DMS114 treated with DMSO at 0.1 percent for 48 hours (cell line): ENCODE results near the gene RFX1.
"Not testable (repeated sequence)": the region's sequence is repeated elsewhere in the genome, so short reads cannot be mapped to it uniquely, and the experiment has no call there.

Experiments used
- DNase-seq: peaks from one replicate; lab custom pipeline; 2025; ENCODE audit not compliant: unreplicated experiment; lab: John Stamatoyannopoulos, UW

The RFX1 gene

DNA sequence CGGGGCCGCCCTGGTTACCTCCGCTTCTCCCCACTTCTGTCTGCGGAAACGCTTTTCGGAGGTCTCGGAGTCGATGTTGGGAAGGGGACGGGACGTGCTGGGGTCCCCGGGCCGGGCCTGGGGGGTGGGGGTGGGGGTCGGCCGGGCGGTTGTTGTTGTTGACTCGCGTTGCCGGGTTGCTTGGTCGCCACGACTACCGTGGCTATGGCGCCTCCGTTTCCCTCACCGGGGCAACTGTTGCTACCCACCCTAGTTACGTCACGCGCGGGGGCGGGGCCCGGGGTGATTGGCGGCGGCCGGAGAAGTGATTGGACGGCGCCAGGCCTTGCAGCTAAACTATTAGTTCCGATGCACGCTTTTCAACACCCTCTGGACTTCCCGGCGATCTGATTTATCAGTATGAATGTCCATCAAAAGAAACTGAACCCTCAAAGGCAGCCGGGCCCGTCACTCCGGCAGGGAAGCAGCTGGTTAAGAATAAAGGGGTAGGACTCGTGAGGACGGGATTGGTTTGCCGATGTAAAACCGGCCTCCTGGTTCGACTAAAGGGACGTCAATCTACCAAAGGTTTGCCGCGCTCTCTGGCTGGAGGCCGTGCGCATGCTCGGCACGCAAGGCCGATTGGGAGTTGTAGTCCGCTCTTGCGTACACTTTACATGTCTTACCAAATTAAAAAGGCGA, at the start of gene RFX1:
Gene RFX1 (minus strand): TSS at position 236 of the 681 bp plus-strand sequence. CDS start 12,477 bp downstream, outside the sequence.
- DNase-seq = peak; percentile 97

DNA sequence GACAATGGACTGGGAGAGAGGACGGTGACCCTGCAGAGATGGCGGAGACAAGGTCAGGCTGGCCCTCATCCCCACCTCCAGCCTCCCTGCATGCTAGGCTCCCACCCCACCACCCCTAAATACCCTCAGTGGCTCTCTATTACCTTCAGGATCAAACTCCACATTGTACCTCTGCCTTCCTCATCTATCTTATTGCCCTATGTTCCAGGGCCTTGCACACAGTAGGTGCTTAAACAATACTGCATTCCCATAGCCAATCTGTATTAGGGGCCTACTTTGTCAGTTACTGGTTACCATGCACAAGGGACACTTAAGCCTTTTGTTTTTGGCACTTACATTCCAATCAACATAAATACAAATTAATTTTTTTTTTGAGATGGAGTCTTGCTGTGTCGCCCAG, 49.3 kb upstream of the RFX1 start:
- DNase-seq = no peak

DNA sequence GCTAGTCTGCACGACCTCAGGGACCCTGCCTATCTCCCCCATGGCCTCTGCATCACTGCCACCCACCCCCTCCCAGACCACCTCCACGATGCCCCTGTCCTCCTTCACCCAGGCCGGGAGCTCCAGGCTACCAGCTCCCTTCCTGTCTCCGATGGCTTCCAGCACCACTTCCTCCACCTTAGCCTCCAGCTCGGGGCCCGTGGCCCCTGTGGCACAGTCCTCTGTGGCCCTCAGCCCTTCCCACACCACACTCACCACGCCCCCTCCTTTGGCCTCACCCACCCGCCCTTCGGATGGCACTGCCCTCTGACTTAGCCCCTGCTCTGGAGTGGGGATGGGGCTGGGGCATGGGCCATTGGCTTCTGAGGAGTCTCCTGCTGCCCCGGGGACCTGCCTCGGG, 48.6 kb upstream of the RFX1 start:
- no peak for DNase-seq

DNA sequence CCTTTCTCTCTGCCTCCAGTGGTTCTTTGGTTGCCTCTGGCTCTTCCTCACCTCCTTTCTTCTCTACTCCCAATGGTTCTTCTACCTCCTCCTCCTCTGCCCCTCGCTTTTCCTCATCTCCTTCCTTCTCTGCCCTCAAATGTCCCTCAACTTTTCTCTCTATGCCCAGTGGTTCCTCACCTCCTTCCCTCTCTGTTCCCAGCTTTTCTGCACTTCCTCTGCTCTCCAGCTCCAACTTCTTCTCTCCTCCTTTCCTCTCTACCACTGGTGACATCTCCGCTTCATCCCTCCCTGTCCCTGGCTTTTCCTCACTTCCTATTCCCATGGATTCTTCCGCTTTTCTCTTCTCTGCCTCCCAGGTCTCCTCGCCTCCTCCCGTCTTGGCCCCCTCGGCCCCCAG, 48.0 kb upstream of the RFX1 start:
- DNase-seq = no peak

DNA sequence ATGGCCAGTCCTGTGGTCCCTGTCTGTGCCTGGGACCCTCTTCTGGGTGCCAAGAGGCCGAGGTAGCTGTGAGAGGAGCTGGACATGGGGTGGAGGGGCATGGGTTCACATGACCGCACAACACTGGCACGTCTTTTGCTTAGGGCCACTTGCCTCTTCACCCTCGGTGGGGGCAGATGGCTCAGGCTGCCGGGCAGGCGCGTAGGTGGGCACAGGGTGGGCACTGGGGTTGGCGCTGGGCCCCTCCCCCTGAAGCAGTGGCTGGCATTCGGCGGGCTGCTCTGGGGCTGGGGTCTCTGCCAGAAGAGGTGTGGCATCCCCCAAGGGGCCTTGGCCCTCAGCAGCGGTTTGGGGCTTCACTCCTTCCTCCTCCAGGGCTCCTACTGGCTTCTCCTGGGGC, 47.4 kb upstream of the RFX1 start:
- no peak for DNase-seq

DNA sequence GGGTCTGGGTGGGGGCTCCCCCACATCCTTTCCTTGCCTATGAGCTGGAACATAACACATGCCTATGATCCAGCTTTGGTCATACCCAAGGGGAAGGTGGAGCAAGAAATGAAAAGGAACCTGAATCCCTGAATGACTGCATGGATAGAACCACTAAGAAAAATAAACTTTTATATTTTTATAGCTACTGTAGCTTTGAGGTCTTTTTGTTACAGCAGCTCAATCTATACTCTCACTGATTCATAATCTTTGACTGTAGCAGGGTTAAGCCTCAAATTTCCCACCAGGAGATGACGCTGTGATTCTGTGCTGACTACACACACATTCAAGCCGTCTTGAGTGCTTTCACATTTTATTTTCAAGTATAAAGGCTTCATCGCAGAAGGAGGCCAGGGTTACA, 46.9 kb upstream of the RFX1 start:
- DNase-seq = no peak

DNA sequence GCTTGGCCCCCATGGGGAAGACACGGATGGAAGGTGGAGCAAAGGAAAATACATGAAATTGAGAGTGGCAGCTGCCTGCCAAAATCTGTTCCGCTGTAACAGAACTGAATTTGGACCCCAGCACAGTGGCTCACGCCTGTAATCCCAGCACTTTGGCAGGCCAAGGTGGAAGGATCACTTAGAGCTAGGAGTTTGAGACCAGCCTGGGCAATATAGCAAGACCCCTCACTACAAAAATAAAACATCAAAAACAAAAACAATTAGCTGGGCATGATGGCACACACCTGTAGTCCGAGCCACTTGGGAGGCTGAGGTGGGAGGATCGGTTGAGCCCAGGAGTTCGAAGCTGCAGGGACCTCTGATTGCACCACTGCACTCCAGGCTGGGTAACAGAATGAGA, 46.4 kb upstream of the RFX1 start:
- no peak for DNase-seq

DNA sequence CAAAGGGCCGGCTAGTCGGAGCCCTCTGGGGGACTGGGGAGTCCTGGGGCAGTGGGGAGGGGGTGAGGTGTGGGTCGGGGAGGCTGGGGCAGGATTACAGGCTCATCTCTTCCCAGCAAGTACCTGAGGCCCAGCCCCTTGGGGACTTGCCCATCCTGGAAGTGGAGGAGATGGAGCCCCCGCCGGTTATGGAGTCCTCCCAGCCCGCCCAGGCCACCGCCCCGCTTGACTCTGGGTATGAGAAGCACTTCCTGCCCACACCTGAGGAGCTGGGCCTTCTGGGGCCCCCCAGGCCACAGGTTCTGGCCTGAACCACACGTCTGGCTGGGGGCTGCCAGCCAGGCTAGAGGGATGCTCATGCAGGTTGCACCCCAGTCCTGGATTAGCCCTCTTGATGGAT, 45.9 kb upstream of the RFX1 start:
- no peak for DNase-seq

DNA sequence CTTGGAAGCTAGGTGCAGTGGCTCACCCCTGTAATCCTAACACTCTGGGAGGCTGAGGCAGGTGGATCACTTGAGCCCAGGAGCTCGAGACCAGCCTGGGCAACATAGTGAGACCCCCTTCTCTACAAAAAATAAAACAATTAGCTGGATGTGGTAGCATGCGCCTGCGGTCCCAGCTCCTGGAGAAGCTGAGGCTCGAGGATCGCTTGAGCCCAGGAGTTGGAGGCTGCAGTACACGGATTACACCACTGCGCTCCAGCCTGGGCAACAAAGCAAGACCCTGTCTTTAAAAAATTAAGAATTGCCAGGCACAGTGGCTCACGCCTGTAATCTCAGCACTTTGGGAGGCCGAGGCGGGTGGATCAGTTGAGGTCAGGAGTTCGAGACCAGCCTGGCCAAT, 44.8 kb upstream of the RFX1 start:
- DNase-seq = not testable (repeated sequence)

DNA sequence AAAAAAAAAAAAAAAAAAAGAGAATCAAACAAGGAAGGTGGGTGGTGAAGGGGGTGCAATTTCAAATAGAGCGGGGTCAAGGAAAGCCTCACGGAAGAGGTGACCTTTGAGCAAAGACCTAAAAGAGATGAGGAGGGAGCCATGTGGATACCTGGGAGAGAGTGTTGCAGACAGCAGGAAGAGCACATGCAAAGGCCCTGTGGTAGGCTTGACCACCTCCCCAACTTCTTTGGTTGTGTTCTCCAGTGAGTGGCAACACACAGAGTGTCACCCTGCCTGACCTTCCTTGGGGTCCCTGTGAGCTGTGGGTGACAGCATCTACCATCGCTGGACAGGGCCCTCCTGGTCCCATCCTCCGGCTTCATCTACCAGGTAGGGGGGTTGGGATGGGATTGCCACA, 44.4 kb upstream of the RFX1 start:
- DNase-seq = no peak

DNA sequence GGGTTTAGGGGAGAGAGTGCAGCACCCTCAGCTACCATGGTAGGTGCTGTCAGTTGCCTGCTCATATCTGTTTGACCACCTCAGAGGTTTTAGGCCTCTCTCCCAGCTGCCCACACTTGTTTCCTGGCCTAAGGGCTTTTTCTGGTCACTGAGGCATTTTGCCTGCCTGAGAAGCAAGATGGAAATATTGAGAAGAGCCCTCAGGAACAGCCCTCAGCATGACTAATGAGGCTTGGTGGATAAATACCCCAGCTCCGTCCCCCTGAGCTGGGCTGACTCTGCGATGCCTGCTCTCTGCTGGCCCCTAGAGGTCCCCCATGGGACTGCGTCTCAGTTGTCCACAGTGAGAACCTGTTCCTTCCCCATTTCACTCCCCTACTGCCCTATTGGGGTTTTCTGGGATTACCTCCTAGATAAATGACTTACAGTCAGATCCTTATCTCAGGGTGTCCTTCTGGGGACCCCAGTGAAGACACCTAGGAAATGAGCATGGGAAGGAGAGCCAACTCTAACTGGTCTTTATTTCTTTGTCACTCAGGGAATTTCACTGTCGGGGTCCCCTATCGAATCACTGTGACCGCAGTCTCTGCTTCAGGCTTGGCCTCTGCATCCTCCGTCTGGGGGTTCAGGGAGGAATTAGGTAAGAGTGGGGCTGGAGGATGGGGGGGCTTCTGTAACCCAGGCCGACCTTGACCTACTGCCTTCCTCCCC, 42.5 kb upstream of the RFX1 start:
- DNase-seq = no peak

DNA sequence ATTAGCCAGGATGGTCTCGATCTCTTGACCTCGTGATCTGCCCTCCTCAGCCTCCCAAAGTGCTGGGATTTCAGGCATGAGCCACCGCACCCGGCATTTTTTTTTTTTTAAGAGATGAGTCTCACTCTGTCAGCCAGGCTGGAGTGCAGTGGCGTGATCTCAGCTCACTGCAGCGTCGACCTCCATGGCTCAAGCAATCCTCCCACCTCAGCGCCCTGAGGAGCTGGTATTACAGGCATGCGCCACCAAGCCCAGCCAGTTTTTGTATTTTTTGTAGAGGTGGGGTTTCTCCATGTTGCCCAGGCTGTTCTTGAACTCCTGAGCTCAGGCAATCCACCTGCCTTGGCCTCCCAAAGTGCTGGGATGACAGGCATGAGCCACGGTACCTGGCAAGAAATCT, 41.7 kb upstream of the RFX1 start:
- DNase-seq = not testable (repeated sequence)

DNA sequence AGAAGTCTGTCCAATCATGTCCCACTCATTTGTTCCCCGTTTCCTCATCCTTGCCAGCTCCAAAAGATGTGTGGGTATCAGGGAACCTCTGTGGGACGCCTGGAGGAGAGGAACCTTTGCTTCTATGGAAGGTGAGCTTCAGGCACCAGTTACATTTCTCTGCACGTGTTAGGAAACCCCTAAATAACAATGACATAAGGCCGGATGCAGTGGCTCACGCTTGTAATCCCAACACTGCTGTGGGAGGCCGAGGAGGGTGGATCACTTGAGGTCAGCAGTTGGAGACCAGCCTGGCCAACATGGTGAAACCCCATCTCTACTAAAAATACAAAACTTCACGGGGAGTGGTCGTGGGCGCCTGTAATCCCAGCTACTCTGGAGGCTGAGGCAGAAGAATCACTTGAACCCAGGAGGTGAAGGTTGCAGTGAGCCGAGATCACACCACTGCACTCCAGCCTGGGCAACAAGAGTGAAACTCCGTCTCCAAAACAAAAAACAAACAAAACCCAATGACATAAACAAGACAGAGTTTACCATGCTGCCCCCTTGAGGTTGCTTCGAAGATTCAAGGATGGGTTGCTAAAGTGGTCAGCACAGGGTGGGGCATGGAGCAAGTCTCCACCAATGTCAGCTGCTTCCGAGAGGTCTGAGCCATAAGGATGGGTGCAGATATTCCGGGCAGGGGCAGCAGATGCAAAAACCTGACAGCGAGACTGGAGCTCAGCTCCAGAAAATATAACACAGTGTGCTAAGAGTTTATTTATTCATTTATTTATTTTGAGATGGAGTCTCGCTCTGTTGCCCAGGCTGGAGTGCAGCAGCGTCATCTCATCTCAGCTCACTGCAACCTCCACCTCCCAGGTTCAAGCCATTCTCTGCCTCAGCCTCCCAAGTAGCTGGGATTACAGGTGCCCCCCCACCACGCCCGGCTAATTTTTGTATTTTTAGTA, 36.8 kb upstream of the RFX1 start:
- peak; percentile 35 for DNase-seq

DNA sequence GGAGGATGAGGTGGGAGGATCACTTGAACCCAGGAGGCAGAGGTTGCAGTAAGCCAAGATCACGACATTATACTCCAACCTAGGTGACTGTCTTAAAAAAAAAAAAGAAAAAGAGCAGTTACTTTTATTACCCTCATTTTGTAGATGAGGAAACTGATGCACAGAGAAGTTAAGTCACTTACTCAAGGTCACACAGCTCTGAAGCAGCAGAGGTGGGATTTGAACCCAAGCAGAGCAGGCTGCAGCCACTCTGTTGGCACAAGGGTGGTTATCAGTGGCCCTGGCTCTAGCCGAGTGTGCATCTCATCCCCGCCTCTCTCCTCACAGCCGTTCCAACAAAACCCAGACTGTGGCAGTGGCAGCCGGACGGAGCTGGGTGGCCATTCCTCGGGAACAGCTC, 33.1 kb upstream of the RFX1 start:
- DNase-seq = no peak

DNA sequence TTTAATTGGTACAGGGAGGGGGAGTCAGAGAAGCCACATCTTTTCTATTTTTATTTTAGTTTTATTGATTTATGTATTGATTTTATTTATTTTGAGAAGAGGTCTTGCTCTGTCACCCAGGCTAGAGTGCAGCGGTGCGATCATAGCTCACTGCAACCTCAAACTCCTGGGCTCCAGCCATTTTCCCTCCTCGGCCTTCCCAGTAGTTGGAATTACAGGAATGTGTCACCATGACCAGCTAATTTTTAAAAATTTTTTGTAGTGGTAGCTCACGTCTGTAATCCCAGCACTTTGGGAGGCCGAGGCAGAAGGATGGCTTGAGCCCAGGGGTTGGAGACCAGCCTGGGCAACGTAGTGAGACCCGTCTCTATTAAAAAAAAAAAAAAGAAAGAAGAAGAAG, 29.6 kb upstream of the RFX1 start:
- no peak for DNase-seq

DNA sequence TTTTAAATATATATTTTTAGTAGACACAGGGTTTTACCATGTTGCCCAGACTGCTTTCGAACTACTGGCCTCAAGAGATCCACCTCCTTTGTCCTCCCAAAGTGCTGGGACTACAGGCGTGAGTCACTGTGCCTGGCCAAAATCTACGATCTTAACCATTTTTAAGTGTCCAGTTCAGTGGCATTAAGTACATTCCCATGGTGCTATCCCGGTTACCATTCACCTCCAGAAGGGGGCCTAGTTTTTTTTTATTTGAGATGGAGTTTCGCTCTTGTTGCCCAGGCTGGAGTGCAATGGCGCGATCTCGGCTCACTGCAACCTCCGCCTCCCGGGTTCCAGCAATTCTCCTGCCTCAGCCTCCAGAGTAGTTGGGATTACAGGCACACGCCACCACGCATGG, 29.0 kb upstream of the RFX1 start:
- peak; percentile 6 for DNase-seq

DNA sequence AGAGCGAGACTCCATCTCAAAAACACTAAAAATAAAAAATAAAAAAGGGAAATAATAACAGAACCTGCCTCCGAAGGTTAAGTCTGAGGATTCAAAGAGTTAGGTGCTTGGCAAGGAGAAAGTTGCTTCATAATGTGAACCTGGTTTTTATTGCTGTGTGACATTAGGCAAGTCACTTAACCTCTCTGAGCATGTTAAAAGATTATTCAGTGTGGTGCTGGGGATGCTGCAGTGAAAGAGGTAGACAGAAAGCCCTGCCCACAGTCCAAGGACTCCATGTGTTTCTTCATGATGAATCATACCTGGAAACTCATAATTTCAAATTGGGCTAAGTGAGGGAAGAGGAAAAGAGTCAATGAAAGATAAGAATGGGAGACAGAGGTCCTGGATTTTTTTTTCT, 27.8 kb upstream of the RFX1 start:
- no peak for DNase-seq

DNA sequence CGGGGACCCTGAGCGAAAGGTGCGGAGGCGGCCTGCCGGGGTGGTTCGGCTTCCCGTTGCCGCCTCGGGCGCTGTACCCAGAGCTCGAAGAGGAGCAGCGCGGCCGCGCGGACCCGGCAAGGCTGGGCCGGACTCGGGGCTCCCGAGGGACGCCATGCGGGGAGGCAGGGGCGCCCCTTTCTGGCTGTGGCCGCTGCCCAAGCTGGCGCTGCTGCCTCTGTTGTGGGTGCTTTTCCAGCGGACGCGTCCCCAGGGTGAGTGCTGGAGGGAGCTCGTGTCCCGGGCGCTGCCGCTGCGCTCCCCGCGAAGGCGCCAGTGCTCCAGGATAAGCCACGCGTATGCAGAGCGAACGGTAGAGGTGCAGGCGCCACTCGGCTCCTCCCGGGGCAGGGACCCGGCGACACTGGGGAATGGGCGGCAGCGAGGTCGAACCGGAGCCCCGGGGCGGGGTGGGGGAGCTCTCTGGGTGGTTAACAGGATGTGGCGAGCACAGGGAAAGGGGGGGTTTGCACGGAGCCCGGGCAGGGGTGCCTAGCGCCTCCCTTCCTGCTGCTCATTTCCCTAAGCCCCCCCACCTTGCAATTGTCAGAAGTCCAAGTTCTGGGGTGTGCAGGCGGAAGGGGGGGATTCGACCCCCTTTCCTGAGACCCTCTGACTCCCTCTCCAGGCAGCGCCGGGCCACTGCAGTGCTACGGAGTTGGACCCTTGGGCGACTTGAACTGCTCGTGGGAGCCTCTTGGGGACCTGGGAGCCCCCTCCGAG, 25.8 kb upstream of the RFX1 start, which contains the start of gene IL27RA:
Gene IL27RA (plus strand): TSS at position 44 of the 762 bp plus-strand sequence. CDS start 111 bp downstream, at position 155.
- DNase-seq = peak; percentile 47

DNA sequence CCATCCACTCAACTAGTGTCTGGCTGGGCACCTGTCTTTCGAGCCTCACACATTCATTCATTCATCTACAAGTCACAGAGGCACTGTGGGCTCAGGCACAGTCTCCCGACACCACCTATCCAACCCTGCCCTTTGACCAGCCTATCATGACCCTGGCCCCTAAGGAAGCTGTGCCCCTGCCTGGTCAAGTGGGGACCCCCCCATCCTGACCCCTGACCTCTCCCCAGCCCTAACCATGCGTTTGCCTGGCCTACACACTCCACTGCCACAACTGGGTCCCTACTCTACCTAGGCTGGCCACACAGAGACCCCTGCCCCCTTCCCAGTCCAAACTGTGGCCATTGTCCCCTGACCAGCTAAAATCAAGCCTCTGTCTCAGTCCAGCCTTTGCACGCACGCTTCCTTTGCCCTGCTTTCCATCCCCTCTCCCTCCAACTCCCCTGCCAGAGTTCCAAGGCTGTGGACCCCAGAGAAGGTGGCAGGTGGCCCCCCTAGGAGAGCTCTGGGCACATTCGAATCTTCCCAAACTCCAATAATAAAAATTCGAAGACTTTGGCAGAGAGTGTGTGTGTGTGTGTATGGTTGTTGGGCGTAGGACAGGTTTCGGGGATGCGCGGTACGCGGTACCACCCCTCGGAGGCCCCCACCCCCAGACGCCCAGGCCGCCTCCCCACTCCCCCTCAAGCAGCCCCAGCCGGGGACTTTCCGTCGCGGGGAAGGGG, 25.0 kb upstream of the RFX1 start:
- DNase-seq = no peak

DNA sequence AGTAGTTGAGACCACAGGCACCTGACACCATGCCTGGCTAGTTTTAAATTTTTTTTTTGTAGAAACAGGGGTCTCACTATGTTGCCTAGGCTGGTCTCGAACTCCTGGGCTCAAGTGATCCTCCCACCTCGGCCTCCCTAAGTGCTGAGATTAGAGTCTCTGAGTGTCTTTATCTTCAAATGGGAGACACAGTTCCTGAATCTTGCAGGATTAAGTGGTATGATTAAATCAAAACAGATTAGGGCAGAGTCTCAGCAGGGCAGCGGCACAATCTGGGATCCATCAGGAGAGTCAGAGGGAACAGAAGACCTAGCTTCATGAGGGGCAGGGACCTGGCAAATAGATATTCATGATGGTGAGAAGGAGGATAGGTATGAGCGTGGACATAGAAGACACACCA, 22.8 kb upstream of the RFX1 start:
- no peak for DNase-seq
